ENCODE measurements around the gene THSD4.
"Not testable (repeated sequence)": the region's sequence is repeated elsewhere in the genome, so short reads cannot be mapped to it uniquely, and the experiment has no call there.

Gene THSD4

DNA sequence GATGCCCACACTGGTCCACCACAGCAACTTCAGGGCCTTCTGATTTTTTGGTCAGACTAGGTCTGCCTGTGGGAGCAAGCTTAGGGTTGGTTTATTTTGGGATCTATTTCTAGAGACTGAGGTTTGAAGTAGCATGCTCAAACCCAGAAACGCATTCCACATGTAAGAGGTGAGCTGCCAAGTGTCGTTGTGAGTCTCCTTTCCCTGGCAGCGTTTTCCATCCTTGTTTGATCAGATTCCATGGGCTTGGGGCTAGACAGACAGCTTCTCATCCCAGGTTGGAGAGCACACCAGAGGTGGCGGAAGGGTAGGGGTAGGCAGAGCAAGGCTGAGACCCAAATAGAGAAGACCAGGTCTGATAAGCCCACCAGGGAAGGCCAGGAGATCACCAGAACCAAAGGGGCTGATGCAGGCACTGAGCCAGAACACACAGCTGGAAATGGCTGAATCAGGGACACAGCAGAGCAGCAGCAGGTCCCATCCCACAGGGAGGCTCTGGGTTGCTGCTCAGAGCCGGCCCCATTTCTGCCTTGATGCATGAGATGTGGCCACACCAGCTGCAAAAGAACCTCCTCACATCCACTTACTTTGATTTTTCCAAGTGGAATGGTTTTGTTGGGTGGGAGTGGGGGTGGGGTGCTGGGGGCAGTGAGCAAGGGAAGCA lies 186.8 kb downstream of the THSD4 start:
- Mint-ChIP-seq H3K36me3 (no peaks in the 10 kb centered on the region), H3K27ac (no peak overlapping the region), H3K4me3 (no peak overlapping the region), H3K27me3 (peaks cover 0 to 7% of the 10 kb centered on the region in 2 donors), H3K4me1 (no peaks in the 10 kb centered on the region), H3K9me3 (peaks cover 0 to 2% of the 10 kb centered on the region in 2 donors)
- DNase-seq (no peak), ATAC-seq (replicated peaks) (no peak)

GRCh38 chr15:71302861-71303410 lies 187.7 kb downstream of the THSD4 start:
- no peak overlapping the region for H3K4me3 Mint-ChIP-seq
- no peaks in the 10 kb centered on the region for H3K4me1 Mint-ChIP-seq
- H3K9me3 Mint-ChIP-seq: peaks cover 0 to 4% of the 10 kb centered on the region in 2 donors
- H3K27me3 Mint-ChIP-seq: peaks cover 0 to 7% of the 10 kb centered on the region in 2 donors
- DNase-seq (no peak), ATAC-seq (replicated peaks) (no peak)
- H3K36me3 Mint-ChIP-seq: no peaks in the 10 kb centered on the region
- no peak overlapping the region for H3K27ac Mint-ChIP-seq

DNA sequence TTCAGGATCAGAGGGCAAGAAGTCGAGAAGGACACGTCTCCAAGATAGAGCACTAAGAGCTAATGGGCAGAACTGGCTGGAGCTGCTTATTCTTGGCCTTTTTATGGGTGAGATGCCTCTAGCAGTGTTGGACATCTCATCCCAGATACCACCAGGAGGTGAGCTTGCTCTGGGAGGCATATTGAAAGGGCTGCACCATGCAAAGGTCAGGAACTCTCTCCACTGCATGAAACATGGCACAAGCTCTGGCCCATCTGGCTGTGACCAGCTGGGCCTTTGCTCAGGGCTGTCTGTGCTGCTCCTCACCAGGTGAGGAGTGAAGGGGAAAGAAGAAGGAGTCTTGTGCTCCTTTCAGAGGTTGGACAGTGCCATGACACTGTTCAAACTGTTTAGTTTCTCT lies 188.7 kb downstream of the THSD4 start:
- no peak overlapping the region for H3K27ac Mint-ChIP-seq
- no peaks in the 10 kb centered on the region for H3K4me1 Mint-ChIP-seq
- H3K4me3 Mint-ChIP-seq: no peak overlapping the region
- H3K36me3 Mint-ChIP-seq: no peaks in the 10 kb centered on the region
- DNase-seq: no peak
- peaks cover 0 to 6% of the 10 kb centered on the region in 2 donors for H3K9me3 Mint-ChIP-seq
- peaks cover 0 to 7% of the 10 kb centered on the region in 2 donors for H3K27me3 Mint-ChIP-seq
- no peak for ATAC-seq (replicated peaks)

DNA sequence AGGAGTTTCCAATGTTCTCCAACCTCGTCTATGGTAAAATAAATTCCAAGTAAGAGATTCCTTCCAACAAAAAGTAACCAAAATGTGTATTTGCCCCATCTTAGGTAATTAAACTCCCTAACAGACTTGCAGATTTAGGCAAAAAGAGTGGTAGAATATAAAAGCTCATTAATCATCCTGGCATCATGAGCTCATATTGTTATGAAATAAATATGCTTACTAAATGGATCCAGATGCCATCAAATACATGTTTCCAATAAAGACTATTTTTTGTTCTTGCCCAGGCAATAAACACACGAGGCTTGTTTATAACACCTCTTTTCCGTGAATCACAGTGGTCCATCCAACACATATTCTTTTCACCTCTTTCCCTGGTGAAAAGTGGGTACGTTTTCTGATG lies 189.4 kb downstream of the THSD4 start:
- Mint-ChIP-seq H3K27me3 (peaks cover 0 to 4% of the 10 kb centered on the region in 2 donors), H3K4me1 (no peaks in the 10 kb centered on the region)
- ATAC-seq (replicated peaks): no peak

GRCh38 chr15:71306538-71306937 lies 191.3 kb downstream of the THSD4 start:
- Mint-ChIP-seq H3K27ac (no peak overlapping the region), H3K4me3 (no peak overlapping the region), H3K9me3 (peaks cover 0 to 6% of the 10 kb centered on the region in 2 donors), H3K27me3 (peaks cover under 1 to 4% of the 10 kb centered on the region in 2 donors), H3K4me1 (no peaks in the 10 kb centered on the region), H3K36me3 (no peaks in the 10 kb centered on the region)
- ATAC-seq (replicated peaks): no peak
- DNase-seq: no peak

More for the DNA sequence above, 189.4 kb downstream of the THSD4 start:
- H3K4me3 Mint-ChIP-seq: no peak overlapping the region
- no peak for DNase-seq
- H3K27ac Mint-ChIP-seq: no peak overlapping the region
- peaks cover 0 to 6% of the 10 kb centered on the region in 2 donors for H3K9me3 Mint-ChIP-seq
- H3K36me3 Mint-ChIP-seq: no peaks in the 10 kb centered on the region

- H3K36me3 Mint-ChIP-seq: no peaks in the 10 kb centered on the region
- no peak for ATAC-seq (replicated peaks)
Measured at GRCh38 chr15:71312194-71312708, 197.0 kb downstream of the THSD4 start.

GRCh38 chr15:71312731-71313460 lies 197.6 kb downstream of the THSD4 start:
- H3K9me3 Mint-ChIP-seq: peaks cover 12 to 13% of the 10 kb centered on the region in 2 donors
- ATAC-seq (replicated peaks) (no peak), DNase-seq (no peak)
- H3K4me1 Mint-ChIP-seq: no peaks in the 10 kb centered on the region
- no peak overlapping the region for H3K4me3 Mint-ChIP-seq
- H3K27me3 Mint-ChIP-seq: peaks cover under 1 to 7% of the 10 kb centered on the region in 2 donors
- H3K27ac Mint-ChIP-seq: no peak overlapping the region
- no peaks in the 10 kb centered on the region for H3K36me3 Mint-ChIP-seq

More at GRCh38 chr15:71312194-71312708, 197.0 kb downstream of the THSD4 start:
- Mint-ChIP-seq H3K9me3 (peaks cover 8 to 10% of the 10 kb centered on the region in 2 donors), H3K27me3 (peaks cover 0 to 5% of the 10 kb centered on the region in 2 donors), H3K27ac (no peak overlapping the region), H3K4me3 (no peak overlapping the region), H3K4me1 (no peaks in the 10 kb centered on the region)
- no peak for DNase-seq

- peaks cover 3 to 12% of the 10 kb centered on the region in 2 donors for H3K27me3 Mint-ChIP-seq
- H3K4me3 Mint-ChIP-seq: no peak overlapping the region
- no peak for ATAC-seq (replicated peaks)
- H3K4me1 Mint-ChIP-seq: no peaks in the 10 kb centered on the region
- no peak for DNase-seq
- no peak overlapping the region for H3K27ac Mint-ChIP-seq
- peaks cover 12 to 13% of the 10 kb centered on the region in 2 donors for H3K9me3 Mint-ChIP-seq
- no peaks in the 10 kb centered on the region for H3K36me3 Mint-ChIP-seq
Measured at GRCh38 chr15:71313806-71314205, 198.5 kb downstream of the THSD4 start.

DNA sequence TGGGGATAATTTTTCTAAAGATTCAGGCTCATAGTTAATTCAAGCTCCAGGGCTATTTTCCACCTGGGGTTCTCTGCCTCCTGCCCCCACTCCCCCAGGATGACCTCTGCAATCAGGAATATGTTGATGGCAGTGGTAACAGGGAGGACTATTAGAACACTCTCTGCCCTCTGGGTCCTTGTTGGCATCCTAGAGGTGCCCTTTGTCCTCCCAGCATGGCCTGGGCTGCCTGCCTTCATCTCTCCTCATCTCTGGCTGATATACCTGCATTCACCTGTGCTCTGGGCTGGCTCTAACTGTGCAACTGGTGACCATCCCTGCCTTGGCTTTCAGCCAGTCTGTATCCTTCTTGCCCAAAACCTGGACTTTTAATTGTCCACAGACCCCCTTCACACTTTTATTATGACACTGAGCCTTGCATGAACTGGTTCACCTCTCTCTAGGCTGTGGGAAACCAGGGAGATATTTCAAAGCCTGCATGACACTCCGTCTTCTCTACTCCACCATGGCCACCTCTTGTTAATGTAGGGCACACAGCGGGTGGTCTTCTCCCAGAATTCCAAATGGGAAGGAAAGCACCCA lies 199.8 kb downstream of the THSD4 start:
- H3K9me3 Mint-ChIP-seq: peaks cover 12 to 13% of the 10 kb centered on the region in 2 donors
- ATAC-seq (replicated peaks) (no peak), DNase-seq (no peak)
- no peak overlapping the region for H3K27ac Mint-ChIP-seq
- no peaks in the 10 kb centered on the region for H3K4me1 Mint-ChIP-seq
- no peak overlapping the region for H3K4me3 Mint-ChIP-seq
- H3K36me3 Mint-ChIP-seq: no peaks in the 10 kb centered on the region
- H3K27me3 Mint-ChIP-seq: peaks cover 3 to 12% of the 10 kb centered on the region in 2 donors

DNA sequence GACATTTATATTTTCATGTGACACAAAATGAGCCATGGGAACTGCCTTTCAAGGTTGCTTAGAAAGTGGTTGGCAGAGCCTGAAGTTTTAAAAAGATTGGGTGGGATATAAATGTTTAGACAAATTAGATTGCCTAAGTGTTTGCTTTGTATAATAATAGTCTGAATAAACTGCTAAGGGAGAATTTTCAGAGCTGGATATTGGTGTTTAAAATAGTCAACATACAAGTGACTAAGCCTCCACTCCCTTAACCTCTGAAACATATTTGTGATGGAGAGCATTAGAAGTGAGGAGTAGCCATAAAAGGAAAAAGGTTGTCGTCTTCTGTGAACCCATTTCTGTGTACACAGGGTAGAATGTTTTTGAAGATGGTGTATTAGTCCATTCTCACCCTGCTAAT lies 201.6 kb downstream of the THSD4 start:
- Mint-ChIP-seq H3K36me3 (no peaks in the 10 kb centered on the region), H3K27me3 (peaks cover 3 to 8% of the 10 kb centered on the region in 2 donors), H3K27ac (no peak overlapping the region), H3K9me3 (peaks cover 11 to 12% of the 10 kb centered on the region in 2 donors), H3K4me3 (no peak overlapping the region), H3K4me1 (no peaks in the 10 kb centered on the region)
- no peak for DNase-seq
- ATAC-seq (replicated peaks): no peak

DNA sequence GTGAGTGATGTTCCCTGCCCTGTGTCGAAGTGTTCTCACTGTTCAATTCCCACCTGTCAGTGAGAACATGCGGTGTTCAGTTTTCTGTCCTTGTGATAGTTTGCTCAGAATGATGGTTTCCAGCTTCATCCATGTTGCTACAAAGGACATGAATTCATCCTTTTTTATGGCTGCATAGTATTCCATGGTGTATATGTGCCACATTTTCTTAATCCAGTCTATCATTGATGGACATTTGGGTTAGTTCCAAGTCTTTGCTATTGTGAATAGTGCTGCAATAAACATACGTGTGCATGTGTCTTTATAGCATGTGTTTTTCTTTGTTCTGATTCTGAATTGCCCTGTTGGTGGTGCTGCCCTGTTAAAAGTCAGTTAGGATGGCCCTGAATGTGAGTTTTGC lies 204.2 kb downstream of the THSD4 start:
- H3K27me3 Mint-ChIP-seq; H3K27ac Mint-ChIP-seq; DNase-seq; H3K9me3 Mint-ChIP-seq; ATAC-seq (replicated peaks); H3K4me1 Mint-ChIP-seq; H3K4me3 Mint-ChIP-seq; H3K36me3 Mint-ChIP-seq: not testable (repeated sequence)

DNA sequence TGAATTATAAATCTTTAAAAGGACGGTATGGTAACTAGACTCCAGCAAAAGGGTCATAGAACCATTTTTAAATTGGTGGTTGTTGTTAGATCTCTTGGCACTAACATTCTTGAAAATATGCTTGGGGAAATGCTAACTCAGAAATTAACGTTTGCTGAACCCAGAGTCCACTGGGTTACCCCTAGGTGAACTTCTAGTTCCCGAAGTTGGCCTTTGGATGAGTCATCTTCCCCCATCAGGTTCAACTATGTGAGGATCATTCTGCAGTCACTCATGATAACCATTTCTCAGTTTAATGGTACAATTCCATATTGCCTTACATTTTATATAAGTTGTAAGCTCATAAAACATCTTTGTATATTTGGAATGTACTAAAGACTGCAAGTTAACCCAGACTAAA lies 204.7 kb downstream of the THSD4 start:
- no peak for DNase-seq
- no peaks in the 10 kb centered on the region for H3K36me3 Mint-ChIP-seq
- H3K9me3 Mint-ChIP-seq: peaks cover 8 to 10% of the 10 kb centered on the region in 2 donors
- peaks cover 3 to 7% of the 10 kb centered on the region in 2 donors for H3K27me3 Mint-ChIP-seq
- no peak for ATAC-seq (replicated peaks)
- H3K4me1 Mint-ChIP-seq: no peaks in the 10 kb centered on the region
- H3K27ac Mint-ChIP-seq: no peak overlapping the region
- no peak overlapping the region for H3K4me3 Mint-ChIP-seq

DNA sequence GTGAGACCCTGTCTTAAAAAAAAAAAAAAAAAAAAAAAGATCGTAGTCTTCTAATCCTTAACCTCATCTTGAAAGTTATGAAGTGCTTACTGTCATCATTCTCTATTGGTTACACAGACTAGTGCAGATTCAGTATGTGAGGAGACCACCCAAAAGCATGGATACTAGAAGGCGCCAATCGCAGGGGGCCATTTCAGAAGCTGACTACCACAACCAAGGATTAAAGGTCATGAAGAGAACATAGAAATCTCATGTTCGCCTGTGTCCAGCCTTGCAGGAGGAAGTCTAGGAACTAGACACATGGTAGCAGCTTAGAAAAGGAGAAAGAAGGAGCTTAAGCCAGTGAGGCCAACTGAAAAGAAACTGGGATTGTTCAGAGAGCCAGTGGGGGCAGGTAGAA lies 207.8 kb downstream of the THSD4 start:
- DNase-seq (no peak), ATAC-seq (replicated peaks) (no peak)
- no peaks in the 10 kb centered on the region for H3K4me1 Mint-ChIP-seq
- peaks cover 1 to 3% of the 10 kb centered on the region in 2 donors for H3K27me3 Mint-ChIP-seq
- H3K27ac Mint-ChIP-seq: no peak overlapping the region
- no peaks in the 10 kb centered on the region for H3K36me3 Mint-ChIP-seq
- H3K4me3 Mint-ChIP-seq: no peak overlapping the region
- H3K9me3 Mint-ChIP-seq: peaks cover 0 to 1% of the 10 kb centered on the region in 2 donors

GRCh38 chr15:71323584-71323983 lies 208.3 kb downstream of the THSD4 start:
- Mint-ChIP-seq H3K4me3 (no peak overlapping the region), H3K4me1 (no peaks in the 10 kb centered on the region), H3K9me3 (no peaks in the 10 kb centered on the region), H3K36me3 (no peaks in the 10 kb centered on the region), H3K27me3 (no peaks in the 10 kb centered on the region), H3K27ac (no peak overlapping the region)
- ATAC-seq (replicated peaks) (no peak), DNase-seq (no peak)
